GM12878 (cell line): Measurements from ENCODE around the gene NLRC3.

Experiments
- CHD4 ChIP-seq: fragments of 200-600 bp; sonication (generic); IDR thresholded peaks from 2 replicates; pipeline ENCODE4 v1.6.1; 2016; ENCODE audit warnings: mild to moderate bottlenecking
- CTCF ChIP-seq, 3 experiments: IDR thresholded peaks in 2 of 3; conservative IDR thresholded peaks in 1 of 3; 2 replicates each; pipeline ENCODE4 v1.5.1; 2011; ENCODE audit warnings: low read depth in 3 of 3, low read length in 3 of 3, mild to moderate bottlenecking in 3 of 3, control low read depth in 2 of 3, moderate library complexity in 2 of 3, inconsistent platforms in 1 of 3, mixed read lengths in 1 of 3; ENCODE audit not compliant: control insufficient read depth in 2 of 3, insufficient read depth in 1 of 3; ENCODE audit errors: extremely low read depth in 1 of 3
- ELK1 ChIP-seq: IDR thresholded peaks from 2 replicates; pipeline ENCODE4 v1.6.1; 2012; ENCODE audit warnings: low read depth, low read length, improper control_type of control experiment
- EP300 ChIP-seq, 2 experiments: fragments of 150-350 bp in 1 of 2; IDR thresholded peaks; 2 replicates each; pipeline ENCODE4 v1.6.1; 2011 to 2012; ENCODE audit warnings: low read depth in 2 of 2, low read length in 2 of 2, borderline replicate concordance in 1 of 2, improper control_type of control experiment in 1 of 2, inconsistent platforms in 1 of 2; ENCODE audit not compliant: control insufficient read depth in 1 of 2
- ESRRA ChIP-seq: IDR thresholded peaks from 2 replicates; pipeline ENCODE4 v1.6.1; 2012; ENCODE audit warnings: mild to moderate bottlenecking, low read length, improper control_type of control experiment
- GATAD2B ChIP-seq: fragments of 450-650 bp; conservative IDR thresholded peaks from 2 replicates; pipeline ENCODE4 v1.6.1; 2017; ENCODE audit warnings: low read depth, mild to moderate bottlenecking, moderate library complexity
- HDAC6 ChIP-seq: fragments of 200-600 bp; sonication (generic); IDR thresholded peaks from one replicate; pipeline ENCODE4 v1.8.0; 2017; ENCODE audit warnings: antibody characterized with exemption; ENCODE audit not compliant: unreplicated experiment
- JUNB ChIP-seq: IDR thresholded peaks from 2 replicates; pipeline ENCODE4 v1.6.1; 2016; ENCODE audit warnings: antibody characterized with exemption, mild to moderate bottlenecking
- PRDM15 ChIP-seq: fragments of 450-650 bp; formaldehyde crosslinking; IDR thresholded peaks from 2 replicates; pipeline ENCODE4 v1.4.0; 2020; ENCODE audit warnings: mild to moderate bottlenecking, moderate library complexity
- RFX5 ChIP-seq: IDR thresholded peaks from 2 replicates; pipeline ENCODE4 v1.6.1; 2011; ENCODE audit warnings: low read depth, low read length, improper control_type of control experiment
- TAF1 ChIP-seq: IDR thresholded peaks from 2 replicates; pipeline ENCODE4 v1.6.1; 2011; ENCODE audit warnings: mild to moderate bottlenecking, low read depth, low read length, borderline replicate concordance
- TCF7 ChIP-seq: IDR thresholded peaks from 2 replicates; pipeline ENCODE4 v1.6.1; 2014; ENCODE audit warnings: antibody characterized with exemption, borderline replicate concordance
- ZNF274 ChIP-seq: IDR thresholded peaks from one replicate; pipeline ENCODE4 v1.8.0; 2011; ENCODE audit not compliant: insufficient read length, insufficient read depth

- TF ChIP-seq CTCF (IDR thresholded peaks at IDR 0.05 in 2 of 3, conservative IDR thresholded peaks at IDR 0.05 in 1 of 3; ENCODE audit: control insufficient read depth in 2 of 3, extremely low read depth in 1 of 3, insufficient read depth in 1 of 3, low read depth in 3 of 3, low read length in 3 of 3) = no peak
- TF ChIP-seq GATAD2B = no peak
- TF ChIP-seq PRDM15 (CRISPR knock-in tag) = no peak
- no peak for TF ChIP-seq EP300 (IDR thresholded peaks at IDR 0.05; ENCODE audit: borderline replicate concordance in 1 of 2, control insufficient read depth in 1 of 2, low read depth in 2 of 2, low read length in 2 of 2)
- TF ChIP-seq ESRRA = no peak
- no peak for TF ChIP-seq ZNF274
- no peak for TF ChIP-seq JUNB
- TF ChIP-seq HDAC6 = no peak
- no peak for TF ChIP-seq RFX5
- no peak for TF ChIP-seq TCF7
- no peak for TF ChIP-seq TAF1
- TF ChIP-seq CHD4 = no peak
- TF ChIP-seq ELK1 = no peak
Observed at GRCh38 chr16:3548859-3549258, 28.3 kb downstream of the NLRC3 start.
